T-helper 1 cell treated with Interleukin-12 subunit alpha and Interleukin-12 subunit beta and Interleukin-4 antibody, amounts not matched to agents 30 ng/mL and 1 ng/mL, for 36 hours (primary cell): ENCODE data around the gene SPRY2. TPM values are rescaled to one million over a fixed set of nuclear protein-coding genes. Genes with fewer than 3 reads are reported as not detected.

ENCODE experiments used
- intact Hi-C: fragments of 100-400 bp; cut with micrococcal nuclease; formaldehyde crosslinking; loops from one replicate; pipeline ENCODE4 v1.15.1; 2024
- total RNA-seq: library from RNA; stranded (reverse); gene quantifications from 2 replicates; pipeline ENCODE4 v1.2.3, GENCODE V29; 2022

SPRY2 gene
- total RNA-seq, 1 donor from 2014 or later = not detected

DNA sequence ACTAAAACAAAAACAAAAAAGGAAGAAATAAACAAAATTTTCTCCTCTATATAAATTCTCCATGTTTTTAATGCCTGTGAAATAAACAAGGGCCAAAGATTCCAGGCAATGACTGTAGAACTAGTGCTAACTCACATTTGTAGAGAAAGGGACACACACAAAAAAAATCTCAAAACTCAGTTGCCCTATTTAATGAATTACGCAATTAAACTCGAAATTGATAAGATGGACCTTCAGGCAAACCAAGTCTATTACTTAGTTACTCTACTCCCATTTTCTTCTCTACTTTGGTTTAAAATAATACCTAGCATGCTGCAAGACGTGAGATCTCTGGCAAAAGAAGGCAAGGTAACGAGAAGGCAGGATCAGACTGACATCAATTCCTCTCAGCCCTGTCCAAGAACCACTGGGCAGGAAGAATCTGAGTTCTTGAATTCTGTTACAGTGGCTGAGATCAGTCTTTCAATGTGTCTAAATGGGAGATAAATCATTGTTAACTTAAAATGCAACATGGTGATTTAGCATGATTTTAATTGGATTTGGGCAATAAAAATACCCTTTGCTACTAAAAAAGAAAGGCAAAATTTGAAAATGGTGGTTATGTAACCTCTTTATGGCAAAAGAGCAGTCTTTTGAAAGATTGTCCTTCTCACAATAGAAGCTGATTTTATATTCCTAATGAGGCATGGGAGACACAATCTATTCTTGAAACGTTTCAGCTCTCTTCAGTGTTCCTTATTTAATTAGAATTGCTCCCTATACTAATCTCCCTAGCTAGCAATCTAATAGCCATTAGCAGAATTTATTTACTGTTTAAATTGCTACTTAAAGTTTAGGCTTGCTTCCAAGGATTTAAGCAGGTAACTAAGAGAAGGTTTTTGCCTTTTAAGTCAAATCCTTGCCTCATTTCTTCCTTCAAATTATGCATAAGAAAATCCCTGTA, 25.9 kb downstream of the SPRY2 start:
- intact Hi-C loops = no loop called here

DNA sequence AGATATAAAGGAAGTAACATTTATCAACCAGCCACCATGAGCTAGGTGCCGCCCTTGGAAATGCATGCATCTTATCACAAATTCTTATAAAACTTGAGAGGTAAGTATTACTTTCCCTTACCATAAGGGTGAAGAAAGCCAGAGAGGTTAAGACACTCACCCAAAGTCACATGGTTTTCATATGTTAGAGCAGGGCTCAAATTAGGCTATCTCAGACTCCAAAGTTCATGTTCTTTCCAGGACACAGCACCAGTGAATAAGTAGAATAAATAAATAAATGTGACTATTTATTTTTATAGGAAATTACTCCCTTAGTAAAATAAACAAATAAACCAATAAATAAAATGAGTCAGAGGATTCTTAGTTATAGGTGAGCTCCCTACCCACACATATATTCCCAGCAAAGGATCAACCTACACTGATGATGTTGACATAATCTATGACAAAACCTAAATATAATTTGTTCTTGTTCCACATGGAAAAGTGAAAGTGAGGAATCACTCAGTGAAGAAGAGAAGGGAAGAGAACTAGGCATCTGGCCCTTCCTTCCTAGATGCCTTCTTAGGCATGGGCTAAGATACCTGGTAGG, 27.2 kb downstream of the SPRY2 start:
- intact Hi-C loops = no loop called here

DNA sequence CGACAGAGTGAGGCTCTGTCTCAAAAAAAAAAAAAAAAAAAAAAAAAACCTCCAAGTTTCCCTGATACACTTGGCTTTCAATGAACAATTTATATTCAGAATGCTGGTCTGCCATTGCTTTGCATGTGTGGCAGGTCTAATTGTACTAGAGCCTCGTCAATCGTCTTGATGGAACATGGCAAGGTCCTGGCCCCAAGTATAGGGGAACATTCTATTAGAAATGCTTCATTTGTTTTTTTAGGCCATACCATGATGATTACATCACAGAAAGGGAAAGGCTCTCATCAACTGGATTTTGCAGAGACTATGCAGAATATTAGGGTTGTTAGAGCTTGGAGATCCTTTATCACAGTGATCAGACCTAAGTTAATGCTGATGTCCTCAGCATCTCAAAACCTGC, 28.0 kb downstream of the SPRY2 start:
- intact Hi-C loops = no loop called here

DNA sequence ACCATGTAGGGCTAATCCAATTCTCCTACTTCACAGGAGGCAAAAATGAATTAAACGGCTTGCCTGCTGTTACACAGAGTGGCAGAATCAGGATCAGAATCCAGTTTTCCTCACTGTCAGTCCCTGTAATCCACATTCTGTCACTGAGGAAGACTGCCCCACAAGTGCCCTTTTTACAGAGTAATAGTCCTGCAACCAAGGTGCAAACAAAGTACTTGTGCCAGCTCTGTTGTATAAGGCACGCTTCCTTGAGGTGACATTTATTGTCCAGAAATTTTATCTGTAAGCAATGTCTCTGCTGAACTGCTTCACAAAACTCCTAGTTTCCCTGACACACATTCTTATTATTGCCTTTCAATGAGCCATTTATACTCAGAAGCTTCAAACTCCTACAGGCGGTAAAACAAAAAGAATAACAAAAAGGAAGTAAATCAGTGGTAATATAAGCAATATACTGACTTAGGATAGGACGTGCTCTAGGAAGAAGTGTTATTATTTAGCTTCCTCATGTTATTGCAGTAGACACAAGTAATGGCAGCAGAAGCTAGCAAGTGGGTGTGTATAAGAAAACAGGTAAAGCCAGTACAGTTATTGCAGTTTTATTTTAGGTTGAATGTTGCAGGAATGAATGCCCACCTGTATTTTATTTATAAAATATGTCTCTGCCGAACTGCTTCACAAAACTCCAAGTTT, 28.8 kb downstream of the SPRY2 start:
- intact Hi-C loops = no loop called here

DNA sequence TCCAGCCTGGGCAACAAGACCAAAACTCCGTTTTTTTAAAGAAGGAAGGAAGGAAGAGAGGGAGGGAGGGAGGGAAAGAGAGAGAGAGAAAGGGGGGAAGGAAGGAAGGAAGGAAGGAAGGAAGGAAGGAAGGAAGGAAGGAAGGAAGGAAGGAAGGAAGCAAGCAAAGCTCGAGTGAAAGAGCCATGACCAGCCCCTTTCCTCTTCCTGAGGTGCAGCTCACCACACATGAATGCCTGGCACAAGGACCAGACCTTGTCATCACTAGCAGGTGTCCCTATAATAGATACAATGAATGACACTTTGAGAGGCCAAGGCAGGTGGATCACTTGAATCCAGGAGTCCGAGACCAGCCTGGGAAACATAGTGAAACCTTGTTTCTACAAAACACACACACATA, 31.0 kb downstream of the SPRY2 start:
- intact Hi-C loops = no loop called here

DNA sequence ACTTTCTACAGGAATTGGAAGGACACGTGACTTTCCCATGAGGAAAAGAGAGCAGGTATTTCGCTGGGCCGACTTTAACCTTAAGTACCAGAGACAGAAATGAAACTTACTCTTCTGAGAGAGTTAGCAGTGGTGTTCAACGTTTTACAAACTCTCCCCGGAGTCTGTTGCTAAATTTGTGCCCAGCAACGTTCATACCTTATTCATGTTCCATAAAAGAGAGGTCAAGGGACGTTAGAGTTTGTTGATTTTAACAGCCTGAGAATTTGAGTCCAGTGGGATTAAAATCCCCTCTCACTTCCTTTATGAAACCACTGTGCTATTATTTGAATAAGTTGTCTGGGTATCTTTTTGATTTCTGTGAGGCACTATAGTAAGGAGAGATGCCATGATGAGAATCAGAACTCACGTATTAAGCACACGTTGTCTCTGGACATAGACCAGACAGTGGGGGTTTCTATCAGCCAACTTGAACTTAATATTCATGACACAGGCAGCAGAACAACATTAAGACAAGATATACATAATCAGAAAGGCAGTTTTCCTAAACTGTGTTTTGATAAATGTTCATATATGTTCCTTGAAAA, 33.4 kb downstream of the SPRY2 start:
- intact Hi-C loops = no loop called here

DNA sequence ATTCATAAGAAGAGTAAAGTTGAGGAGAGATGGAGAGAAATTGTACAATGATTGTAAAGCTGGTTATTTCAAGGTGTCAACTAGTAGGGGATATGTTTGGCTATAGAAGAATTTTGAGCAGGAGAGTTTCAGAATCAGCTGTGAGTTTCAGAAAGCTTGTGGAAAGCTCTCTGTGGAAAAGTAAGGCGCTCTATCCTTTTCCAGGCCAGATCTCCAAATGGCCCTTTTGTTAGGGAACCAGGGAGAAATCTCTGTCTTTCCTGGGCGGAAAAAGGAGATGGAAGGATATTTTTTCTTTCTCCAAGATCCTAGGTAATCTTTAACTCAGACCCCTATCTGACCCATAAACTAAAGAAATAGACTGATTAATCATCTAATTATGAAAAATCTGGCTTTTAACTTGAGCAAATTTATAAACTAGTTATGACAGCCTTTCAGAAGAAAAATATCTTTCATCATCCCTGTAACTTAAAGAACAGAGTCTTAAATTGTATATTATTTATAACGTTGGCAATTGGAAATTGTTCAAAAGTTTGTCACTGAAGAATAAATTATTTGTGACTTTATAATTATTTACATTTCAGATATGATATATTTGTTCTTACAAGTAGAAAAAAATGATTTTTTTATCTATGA, 34.5 kb downstream of the SPRY2 start:
- intact Hi-C loops = no loop called here

DNA sequence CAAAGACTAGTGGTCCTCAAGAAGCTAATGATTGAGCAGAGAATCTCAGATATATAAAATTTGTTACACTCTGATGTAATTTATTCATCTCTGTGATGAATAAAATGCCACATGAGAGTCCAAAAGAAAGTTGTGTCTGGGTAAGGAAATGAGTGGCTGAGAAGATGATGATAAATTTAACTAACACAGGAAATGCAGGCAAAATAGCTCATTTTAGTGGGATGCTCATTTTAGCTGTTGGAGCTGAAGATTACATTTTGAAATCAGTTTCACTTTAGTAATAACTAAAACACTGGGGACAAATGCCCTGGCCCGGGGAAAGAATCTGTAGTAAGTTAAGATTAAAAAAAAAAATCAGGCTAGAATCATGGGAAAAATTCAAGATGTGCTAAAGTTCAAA, 35.2 kb downstream of the SPRY2 start:
- intact Hi-C loops = no loop called here

DNA sequence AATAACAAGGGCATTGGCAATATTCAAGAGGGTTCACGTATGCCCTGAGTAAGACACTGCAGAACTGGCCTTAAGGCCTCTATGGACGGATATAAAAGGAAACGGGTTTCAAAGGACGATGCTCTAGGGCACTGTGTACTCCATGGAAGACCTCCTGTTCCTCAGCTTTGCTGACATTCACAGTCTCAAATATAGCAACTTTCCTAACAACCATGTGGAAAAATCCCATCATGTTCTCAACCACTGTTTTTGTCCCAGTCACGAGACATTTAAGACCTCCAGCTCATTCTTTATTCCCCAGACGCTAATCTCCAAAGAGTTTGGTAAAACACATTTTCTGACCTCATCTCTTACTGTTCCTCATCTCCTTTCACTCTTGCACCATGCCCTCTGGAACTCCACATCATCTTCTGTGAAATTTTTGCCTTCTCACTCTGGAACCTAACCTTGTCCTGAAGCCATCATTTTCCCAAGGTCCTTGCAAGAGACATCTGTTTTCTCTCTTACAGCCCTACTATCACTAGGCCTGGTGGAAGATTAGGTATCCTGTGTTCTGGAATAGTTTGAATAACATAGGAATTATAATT, 37.6 kb downstream of the SPRY2 start:
- intact Hi-C loops = no loop called here

DNA sequence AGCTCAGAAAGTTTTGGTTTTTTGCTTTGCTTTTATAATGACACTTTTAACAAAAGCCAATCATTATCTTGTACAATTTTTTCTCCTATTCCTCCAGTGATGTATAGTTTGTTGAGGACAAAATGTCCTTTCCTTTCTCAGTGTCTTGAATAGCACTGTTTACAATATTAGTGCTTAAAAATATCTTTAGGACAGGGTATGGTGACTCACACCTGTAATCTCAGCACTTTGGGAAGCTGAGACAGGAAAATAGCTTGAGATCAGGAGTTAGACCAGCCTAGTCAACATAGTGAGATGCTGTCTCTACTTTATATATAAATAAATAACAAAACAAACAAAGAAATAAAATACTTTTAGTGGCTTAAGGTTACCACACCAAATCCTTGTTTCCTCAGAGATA, 41.9 kb downstream of the SPRY2 start:
- intact Hi-C loops = no loop called here

DNA sequence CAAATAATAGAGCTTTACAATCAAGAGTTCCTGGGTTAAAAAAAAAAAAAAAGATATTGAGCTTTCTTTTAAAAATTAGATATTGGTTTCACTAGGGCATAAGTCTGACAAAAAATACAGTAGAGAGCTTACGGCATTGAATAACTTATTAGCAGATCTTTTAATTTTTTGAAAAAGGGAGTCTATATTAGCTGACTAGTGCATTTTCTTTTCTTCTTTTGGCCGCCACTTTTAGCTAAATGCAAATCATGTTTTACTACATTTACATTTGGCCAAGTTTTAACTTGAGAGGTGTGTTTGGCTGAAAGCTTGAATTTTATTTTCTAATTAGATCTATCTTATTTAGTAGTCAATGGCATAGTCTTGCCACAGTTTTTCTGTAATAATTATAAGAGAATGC, 43.4 kb downstream of the SPRY2 start:
- intact Hi-C loops = no loop called here

DNA sequence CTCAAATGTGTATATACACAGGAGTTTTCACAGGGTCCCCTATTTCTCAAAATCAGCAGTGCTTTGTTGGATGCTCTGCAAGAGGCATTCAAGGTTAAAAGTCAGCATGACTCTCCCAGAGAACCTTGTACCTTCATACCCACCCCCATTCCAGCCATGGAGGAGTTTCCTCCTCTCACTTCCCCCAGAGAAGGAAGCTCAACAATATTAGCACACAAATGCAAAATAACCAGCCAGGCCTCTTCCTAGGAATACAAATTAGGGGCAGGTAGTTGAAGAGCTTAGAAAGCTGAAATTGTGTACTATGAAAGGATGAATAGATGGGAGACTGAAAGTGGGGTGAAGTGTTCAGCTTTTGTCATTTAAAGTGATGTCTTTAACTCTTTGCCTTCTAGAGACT, 43.8 kb downstream of the SPRY2 start:
- intact Hi-C loops = no loop called here

DNA sequence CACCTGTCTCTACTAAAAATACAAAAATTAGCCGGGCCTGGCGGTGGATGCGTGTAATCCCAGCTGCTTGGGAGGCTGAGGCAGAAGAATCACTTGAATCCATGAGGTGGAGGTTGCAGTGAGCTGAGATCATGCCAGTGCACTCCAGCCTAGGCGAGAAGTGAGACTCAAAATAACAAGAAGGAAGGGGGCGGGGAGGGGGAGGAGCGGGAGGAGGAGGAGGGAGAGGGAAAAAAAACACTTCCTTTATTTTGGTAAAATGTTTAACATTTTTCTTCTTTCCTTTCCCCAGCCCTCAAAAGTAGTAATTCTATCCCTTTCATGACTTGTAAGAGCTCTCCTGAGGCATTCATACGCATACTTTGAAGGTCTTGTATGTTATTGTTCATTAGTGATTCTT, 44.3 kb downstream of the SPRY2 start:
- intact Hi-C loops = no loop called here

DNA sequence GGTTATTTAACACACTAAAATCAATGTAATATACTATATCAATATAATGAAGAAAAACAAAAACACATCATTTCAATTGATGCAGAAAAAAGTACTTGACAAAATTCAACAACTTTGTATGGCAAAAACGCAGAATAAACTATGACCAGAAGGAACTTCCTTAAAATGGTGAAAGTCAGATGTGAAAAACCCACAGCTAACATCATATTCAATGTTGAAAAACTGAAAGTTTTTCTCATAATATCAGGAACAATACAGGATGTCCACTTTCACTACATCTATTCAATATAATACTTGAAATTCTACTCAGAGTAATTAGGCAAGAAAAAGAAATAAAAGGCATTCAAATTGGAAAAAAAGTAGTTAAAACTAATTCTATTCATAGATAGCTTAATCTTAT, 50.3 kb downstream of the SPRY2 start:
- intact Hi-C loops = no loop called here
